Memory B cell (primary cell): ENCODE results near the gene NCOR2.

Source experiments
- ATAC-seq: fragments of 150-1000 bp; cut with Tn5 transposase; 2 replicates; pipeline ENCODE4 v1.10.0; 2021; ENCODE audit warnings: low read depth, mild to moderate bottlenecking, moderate library complexity
- DNase-seq, 2 donors: peaks; one replicate each; pipeline ENCODE4 v3.0.0; 2022; ENCODE audit warnings: low spot score in 2 of 2
- H3K27ac Mint-ChIP-seq: one replicate; pipeline ENCODE4 v1.8.0; 2022; ENCODE audit warnings: mild to moderate bottlenecking, moderate library complexity, mixed read lengths
- H3K27me3 Mint-ChIP-seq: one replicate; pipeline ENCODE4 v1.8.0; 2022; ENCODE audit warnings: mixed read lengths
- H3K36me3 Mint-ChIP-seq: one replicate; pipeline ENCODE4 v1.8.0; 2022; ENCODE audit warnings: mild to moderate bottlenecking, mixed read lengths
- H3K4me1 Mint-ChIP-seq: one replicate; pipeline ENCODE4 v1.8.0; 2022; ENCODE audit warnings: mixed read lengths
- H3K4me3 Mint-ChIP-seq: one replicate; pipeline ENCODE4 v1.8.0; 2022; ENCODE audit warnings: mild to moderate bottlenecking, moderate library complexity, mixed read lengths
- H3K9me3 Mint-ChIP-seq: one replicate; pipeline ENCODE4 v1.8.0; 2022; ENCODE audit warnings: mixed read lengths

The NCOR2 gene

GRCh38 chr12:124543052-124543589, 24.3 kb downstream of the NCOR2 start:
- no peaks in the 10 kb centered on the region for H3K27me3 Mint-ChIP-seq
- peak overlapping the region; percentile 43 for H3K4me3 Mint-ChIP-seq
- peak; percentile 74 for ATAC-seq
- H3K4me1 Mint-ChIP-seq, result peaks cover 39% of the 10 kb centered on the region
- peak overlapping the region; percentile 92 for H3K27ac Mint-ChIP-seq
- peaks cover 2% of the 10 kb centered on the region for H3K36me3 Mint-ChIP-seq
- H3K9me3 Mint-ChIP-seq, result no peaks in the 10 kb centered on the region
- peak; percentile 49 to 52 for DNase-seq

GRCh38 chr12:124542021-124542949, 25.1 kb downstream of the NCOR2 start:
- Mint-ChIP-seq H3K4me3 (no peak overlapping the region), H3K36me3 (peaks cover 2% of the 10 kb centered on the region), H3K27me3 (no peaks in the 10 kb centered on the region), H3K27ac (peak overlapping the region; percentile 58), H3K9me3 (no peaks in the 10 kb centered on the region), H3K4me1 (peaks cover 41% of the 10 kb centered on the region)
- DNase-seq (no peak), ATAC-seq (no peak)

- H3K4me1 Mint-ChIP-seq, result peaks cover 37% of the 10 kb centered on the region
- no peak overlapping the region for H3K27ac Mint-ChIP-seq
- peaks cover 2% of the 10 kb centered on the region for H3K36me3 Mint-ChIP-seq
- no peaks in the 10 kb centered on the region for H3K9me3 Mint-ChIP-seq
- ATAC-seq (no peak), DNase-seq (no peak)
- no peaks in the 10 kb centered on the region for H3K27me3 Mint-ChIP-seq
- H3K4me3 Mint-ChIP-seq, result no peak overlapping the region
Measured at GRCh38 chr12:124541322-124541721, 26.1 kb downstream of the NCOR2 start.

- DNase-seq (no peak), ATAC-seq (no peak)
- H3K36me3 Mint-ChIP-seq, result peaks cover 2% of the 10 kb centered on the region
- H3K27ac Mint-ChIP-seq, result peak overlapping the region; percentile 71
- H3K4me1 Mint-ChIP-seq, result peaks cover 23% of the 10 kb centered on the region
- peak overlapping the region; percentile 50 for H3K4me3 Mint-ChIP-seq
- H3K27me3 Mint-ChIP-seq, result no peaks in the 10 kb centered on the region
- no peaks in the 10 kb centered on the region for H3K9me3 Mint-ChIP-seq
Measured at GRCh38 chr12:124539084-124540041, 28.0 kb downstream of the NCOR2 start.

- DNase-seq, result no peak
- ATAC-seq, result no peak
- Mint-ChIP-seq H3K9me3 (no peaks in the 10 kb centered on the region), H3K36me3 (peaks cover 4% of the 10 kb centered on the region), H3K4me3 (no peak overlapping the region), H3K4me1 (peaks cover 23% of the 10 kb centered on the region), H3K27me3 (no peaks in the 10 kb centered on the region), H3K27ac (no peak overlapping the region)
Measured at GRCh38 chr12:124538194-124539082, 29.0 kb downstream of the NCOR2 start.

- Mint-ChIP-seq H3K4me3 (no peak overlapping the region), H3K4me1 (peaks cover 24% of the 10 kb centered on the region), H3K9me3 (no peaks in the 10 kb centered on the region), H3K36me3 (peaks cover 7% of the 10 kb centered on the region), H3K27me3 (no peaks in the 10 kb centered on the region), H3K27ac (no peak overlapping the region)
- no peak for ATAC-seq
- no peak for DNase-seq
Measured at GRCh38 chr12:124537525-124538193, 29.8 kb downstream of the NCOR2 start.

GRCh38 chr12:124536641-124537040, 30.8 kb downstream of the NCOR2 start:
- Mint-ChIP-seq H3K36me3 (peaks cover 9% of the 10 kb centered on the region), H3K4me1 (peaks cover 24% of the 10 kb centered on the region), H3K9me3 (no peaks in the 10 kb centered on the region), H3K4me3 (no peak overlapping the region), H3K27ac (no peak overlapping the region), H3K27me3 (no peaks in the 10 kb centered on the region)
- DNase-seq, result no peak
- no peak for ATAC-seq

GRCh38 chr12:124534776-124535740, 32.4 kb downstream of the NCOR2 start:
- Mint-ChIP-seq H3K4me1 (peaks cover 22% of the 10 kb centered on the region), H3K27ac (no peak overlapping the region), H3K36me3 (peaks cover 9% of the 10 kb centered on the region), H3K9me3 (no peaks in the 10 kb centered on the region), H3K27me3 (no peaks in the 10 kb centered on the region), H3K4me3 (no peak overlapping the region)
- ATAC-seq (no peak), DNase-seq (no peak)

GRCh38 chr12:124533456-124533855, 34.0 kb downstream of the NCOR2 start:
- peak overlapping the region; percentile 55 for H3K27ac Mint-ChIP-seq
- H3K9me3 Mint-ChIP-seq, result no peaks in the 10 kb centered on the region
- no peaks in the 10 kb centered on the region for H3K27me3 Mint-ChIP-seq
- peaks cover 13% of the 10 kb centered on the region for H3K4me1 Mint-ChIP-seq
- H3K4me3 Mint-ChIP-seq, result no peak overlapping the region
- no peak for DNase-seq
- H3K36me3 Mint-ChIP-seq, result peaks cover 8% of the 10 kb centered on the region
- no peak for ATAC-seq

GRCh38 chr12:124532967-124533366, 34.4 kb downstream of the NCOR2 start:
- ATAC-seq (no peak), DNase-seq (no peak)
- Mint-ChIP-seq H3K27ac (peak overlapping the region; percentile 55), H3K9me3 (no peaks in the 10 kb centered on the region), H3K27me3 (no peaks in the 10 kb centered on the region), H3K36me3 (peaks cover 8% of the 10 kb centered on the region), H3K4me1 (peaks cover 9% of the 10 kb centered on the region), H3K4me3 (no peak overlapping the region)

- DNase-seq (no peak), ATAC-seq (no peak)
Measured at GRCh38 chr12:124532331-124532750, 35.1 kb downstream of the NCOR2 start.

GRCh38 chr12:124531906-124532305, 35.5 kb downstream of the NCOR2 start:
- ATAC-seq (no peak), DNase-seq (no peak)
- H3K36me3 Mint-ChIP-seq, result peaks cover 8% of the 10 kb centered on the region
- H3K27me3 Mint-ChIP-seq, result no peaks in the 10 kb centered on the region
- H3K9me3 Mint-ChIP-seq, result no peaks in the 10 kb centered on the region
- H3K4me1 Mint-ChIP-seq, result peaks cover 9% of the 10 kb centered on the region
- H3K4me3 Mint-ChIP-seq, result no peak overlapping the region
- no peak overlapping the region for H3K27ac Mint-ChIP-seq

More at GRCh38 chr12:124532331-124532750, 35.1 kb downstream of the NCOR2 start:
- H3K36me3 Mint-ChIP-seq, result peaks cover 8% of the 10 kb centered on the region
- H3K27ac Mint-ChIP-seq, result no peak overlapping the region
- H3K27me3 Mint-ChIP-seq, result no peaks in the 10 kb centered on the region
- H3K4me1 Mint-ChIP-seq, result peaks cover 9% of the 10 kb centered on the region
- H3K9me3 Mint-ChIP-seq, result no peaks in the 10 kb centered on the region
- no peak overlapping the region for H3K4me3 Mint-ChIP-seq
